ENCODE data around the gene POLD3. TPM values are rescaled to one million over a fixed set of nuclear protein-coding genes. Genes with fewer than 3 reads are reported as not detected.

POLD3 gene
- total RNA-seq, 1 donor = 10.2 TPM

DNA sequence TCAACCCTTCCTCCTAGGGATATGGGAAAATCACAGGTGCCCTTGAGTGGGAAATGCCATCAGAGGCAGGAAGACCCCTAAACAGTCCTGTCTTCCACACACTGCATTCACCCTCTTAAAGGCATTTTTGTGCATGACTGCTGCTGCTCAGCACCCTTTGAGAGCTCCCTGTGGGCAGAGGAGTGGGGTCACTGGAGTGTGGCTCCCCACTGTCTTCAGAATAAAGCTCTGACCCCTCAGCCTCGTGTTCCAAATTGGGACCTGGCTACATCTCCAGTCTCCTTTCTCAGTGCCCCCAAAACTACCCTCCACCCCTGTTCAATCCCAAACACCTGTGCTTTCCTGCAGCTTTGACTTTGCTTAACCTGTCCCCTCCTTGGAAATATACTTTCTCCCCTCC is 92.3 kb downstream of the POLD3 start:
- DNase-seq (ENCODE audit: low read depth in 2 of 3, low spot score in 2 of 3) = no peak

DNA sequence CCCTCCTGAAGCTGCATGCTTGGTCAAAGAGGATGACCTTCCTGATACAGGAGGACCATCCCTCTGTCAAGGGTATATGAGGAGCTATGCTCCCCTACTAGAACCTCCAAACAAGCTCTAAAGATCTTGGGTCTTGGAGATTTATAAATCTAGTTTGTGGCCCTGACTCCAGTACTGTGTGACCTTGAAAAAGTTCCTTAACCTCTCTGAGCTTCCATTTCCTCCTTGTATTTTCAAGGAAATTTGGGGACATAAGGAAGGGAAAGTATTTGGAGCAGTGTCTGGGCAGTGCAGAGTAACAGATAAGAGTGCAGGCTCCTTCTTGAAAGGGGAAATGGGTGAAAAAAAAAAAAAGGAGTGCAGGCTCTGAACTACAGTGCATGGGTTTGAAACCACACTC is 93.0 kb downstream of the POLD3 start:
- no peak for DNase-seq (ENCODE audit: low read depth in 2 of 3, low spot score in 2 of 3)

DNA sequence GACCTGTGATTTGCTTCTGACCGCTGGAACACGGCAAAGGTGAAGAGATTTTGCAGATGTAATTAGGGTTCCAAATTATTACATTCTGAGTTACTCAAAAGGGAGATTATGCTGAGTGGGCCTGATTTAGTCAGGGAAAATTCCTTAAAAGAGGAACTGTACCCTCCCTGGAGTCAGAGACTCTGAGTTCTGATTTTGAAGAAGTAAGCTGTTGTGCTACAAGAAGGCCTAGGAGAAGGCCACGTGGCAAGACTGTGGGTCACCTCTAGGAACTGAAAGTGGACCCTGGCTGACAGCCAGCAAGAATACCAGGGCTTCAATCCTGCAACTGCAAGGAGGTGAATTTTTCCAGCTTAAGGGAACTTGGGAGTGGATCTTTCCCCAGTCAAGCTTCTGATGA is 93.5 kb downstream of the POLD3 start:
- DNase-seq (ENCODE audit: low read depth in 2 of 3, low spot score in 2 of 3) = no peak

DNA sequence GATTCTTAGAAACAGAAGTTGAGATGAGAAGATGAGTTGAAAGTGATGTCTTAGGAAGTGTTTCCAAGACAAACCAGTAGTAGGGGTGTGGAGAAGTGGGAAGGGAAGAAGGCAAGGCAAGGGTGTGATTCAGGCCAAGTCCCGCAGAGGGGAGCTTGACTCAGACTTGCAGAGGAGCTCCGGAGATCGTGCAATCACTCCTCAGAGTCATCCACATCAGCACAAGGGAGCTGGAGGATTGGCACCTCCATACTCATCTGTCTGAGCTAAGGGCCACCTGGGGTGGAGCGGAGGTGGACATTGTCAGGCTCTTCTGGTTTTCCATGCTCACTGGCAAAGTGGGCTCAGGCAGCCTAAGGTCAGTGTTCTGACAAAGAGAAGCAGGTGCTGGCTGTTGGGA is 94.4 kb downstream of the POLD3 start:
- no peak for DNase-seq (ENCODE audit: low read depth in 2 of 3, low spot score in 2 of 3)

GRCh38 chr11:74687237-74688023 is 95.0 kb downstream of the POLD3 start:
- DNase-seq (ENCODE audit: low read depth in 2 of 3, low spot score in 2 of 3) = no peak

DNA sequence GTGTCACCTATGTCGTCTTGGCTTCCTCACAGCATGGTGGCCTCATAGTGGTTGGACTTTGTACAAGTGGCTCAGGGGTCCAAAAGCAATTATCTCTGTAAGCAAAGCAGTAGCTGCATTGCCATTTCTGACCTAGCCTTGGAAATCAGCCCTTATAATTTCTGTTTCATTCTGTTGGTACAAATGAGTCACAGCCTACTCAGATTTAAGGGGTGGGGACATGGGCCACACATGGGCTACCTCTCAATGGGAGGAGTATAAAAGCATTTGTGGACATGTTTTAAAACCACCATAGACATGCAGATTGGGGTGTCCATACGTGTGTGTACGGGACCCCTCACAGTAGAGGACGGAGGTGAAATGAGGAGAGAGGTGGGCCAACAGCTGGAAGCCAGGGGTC is 97.3 kb downstream of the POLD3 start:
- DNase-seq (ENCODE audit: low read depth in 2 of 3, low spot score in 2 of 3) = no peak

- no peak for DNase-seq (ENCODE audit: low read depth in 2 of 3, low spot score in 2 of 3)
These were observed 99.4 kb downstream of the POLD3 start for GRCh38 chr11:74691755-74692154.

Small RNAs within 50 kb of the gene (small RNA-seq; reads per million reads assigned to genes)
- gene RANP3 = not detected
- gene RN7SKP297 = not detected

Other genes starting within 250 kb of the POLD3 start
- gene PGM2L1, start 194.1 kb upstream of the POLD3 start, total RNA-seq = 18.3 TPM
- 8.1 TPM for gene KCNE3, start 125.0 kb upstream of the POLD3 start, total RNA-seq
- gene LIPT2, start 98.9 kb upstream of the POLD3 start, total RNA-seq = 12.7 TPM
- not detected for gene CHRDL2, start 138.8 kb downstream of the POLD3 start, total RNA-seq
- gene RNF169, start 156.3 kb downstream of the POLD3 start, total RNA-seq = 15.9 TPM

Measured in hematopoietic multipotent progenitor cell (in vitro differentiated cells).